GM21367 (cell line): Measurements from ENCODE around the gene LSMEM2.
"Not testable (repeated sequence)": the region's sequence is repeated elsewhere in the genome, so short reads cannot be mapped to it uniquely, and the experiment has no call there.

ENCODE experiments used
- ATAC-seq: cut with Tn5 transposase; IDR thresholded peaks from one replicate; pipeline ENCODE4 v1.9.1; 2021; ENCODE audit not compliant: unreplicated experiment

LSMEM2 gene

GRCh38 chr3:50297896-50298725, 19.2 kb downstream of the LSMEM2 start:
- ATAC-seq = no peak

GRCh38 chr3:50298836-50299637, 20.1 kb downstream of the LSMEM2 start, which contains the start of the genes HYAL3 and NAA80:
Gene HYAL3, minus strand, starts transcription at chr3:50299405. Its CDS starts 3,803 bp downstream, at chr3:50295602.
Gene NAA80, minus strand, starts transcription at chr3:50299405. Its CDS starts 1,942 bp downstream, at chr3:50297463.
- ATAC-seq = peak; percentile 74

DNA sequence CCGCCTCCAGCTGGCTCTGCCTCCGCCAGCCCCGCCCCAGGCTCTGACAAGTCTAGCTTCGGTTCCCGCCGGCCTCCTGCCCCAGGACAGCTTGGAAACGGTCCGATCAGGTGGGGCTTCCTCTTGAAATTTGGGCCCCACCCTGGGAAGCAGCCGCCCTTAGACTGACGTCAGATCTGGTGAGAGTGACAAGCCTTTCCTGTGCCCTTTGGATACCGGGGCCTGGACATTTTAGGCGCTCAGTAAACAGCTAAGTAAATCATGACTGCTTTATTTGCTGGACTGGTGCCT, 20.7 kb downstream of the LSMEM2 start:
- no peak for ATAC-seq

DNA sequence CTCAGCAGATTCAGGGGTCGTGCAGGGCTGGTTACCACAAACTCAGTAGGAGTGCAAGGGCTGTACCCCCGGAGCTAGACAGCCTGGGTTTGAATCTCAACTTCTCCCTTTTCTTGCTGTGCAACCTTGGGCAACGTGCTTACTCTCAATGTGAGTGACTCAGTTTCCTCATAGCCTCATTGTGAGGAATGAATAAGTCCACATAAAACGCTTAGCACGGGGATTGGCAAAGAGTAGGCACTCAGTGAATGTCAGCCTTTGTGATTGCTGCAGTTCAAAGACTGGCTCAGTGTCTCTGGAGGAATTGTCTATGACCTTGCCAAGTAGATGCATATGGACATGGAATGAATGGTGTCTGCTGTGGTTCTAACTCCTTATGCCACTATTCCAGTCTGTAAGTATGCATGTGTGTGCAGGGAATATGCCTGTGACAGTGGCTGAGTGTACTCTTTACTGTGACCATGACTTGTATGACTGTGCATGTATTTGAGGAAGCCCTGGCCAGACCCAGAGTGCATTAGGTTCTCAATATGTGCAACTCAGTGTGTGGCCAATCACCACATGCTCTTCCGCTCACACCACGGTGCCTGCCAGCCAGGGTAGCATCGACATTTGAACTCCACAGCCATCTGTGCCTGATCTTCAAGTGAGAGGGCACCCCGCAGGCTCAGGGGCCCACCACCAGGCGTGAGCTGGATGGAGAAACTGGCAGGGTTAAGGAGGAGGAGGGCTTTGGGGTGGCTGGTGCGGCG, 21.2 kb downstream of the LSMEM2 start:
- ATAC-seq = no peak

DNA sequence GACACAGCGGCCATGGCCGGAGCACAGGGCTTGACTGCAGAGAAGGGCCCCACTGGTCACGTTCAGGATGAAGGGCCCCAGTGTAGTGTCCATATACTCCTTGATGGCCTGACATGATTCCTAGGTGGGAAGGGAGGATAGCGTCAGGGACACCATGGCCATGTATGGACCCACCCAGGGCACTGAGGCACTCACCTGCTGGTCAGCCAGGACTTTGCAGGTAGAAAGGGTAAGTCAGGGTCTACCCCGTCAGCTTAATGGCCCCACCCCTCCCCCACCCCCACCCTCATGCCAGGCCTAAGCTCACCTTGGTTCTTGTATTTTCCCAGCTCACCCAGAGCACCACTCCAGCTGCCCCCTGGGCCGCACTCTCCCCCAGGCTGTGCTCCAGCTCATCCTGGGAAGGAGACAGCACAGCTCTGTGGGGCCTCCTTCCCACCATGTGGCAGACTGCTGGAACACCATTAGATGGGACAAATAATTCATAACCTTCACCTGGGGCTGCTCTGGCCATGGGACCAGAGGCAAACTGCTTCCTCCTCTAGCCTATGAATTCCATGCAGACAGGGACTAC, 21.9 kb downstream of the LSMEM2 start:
- no peak for ATAC-seq

DNA sequence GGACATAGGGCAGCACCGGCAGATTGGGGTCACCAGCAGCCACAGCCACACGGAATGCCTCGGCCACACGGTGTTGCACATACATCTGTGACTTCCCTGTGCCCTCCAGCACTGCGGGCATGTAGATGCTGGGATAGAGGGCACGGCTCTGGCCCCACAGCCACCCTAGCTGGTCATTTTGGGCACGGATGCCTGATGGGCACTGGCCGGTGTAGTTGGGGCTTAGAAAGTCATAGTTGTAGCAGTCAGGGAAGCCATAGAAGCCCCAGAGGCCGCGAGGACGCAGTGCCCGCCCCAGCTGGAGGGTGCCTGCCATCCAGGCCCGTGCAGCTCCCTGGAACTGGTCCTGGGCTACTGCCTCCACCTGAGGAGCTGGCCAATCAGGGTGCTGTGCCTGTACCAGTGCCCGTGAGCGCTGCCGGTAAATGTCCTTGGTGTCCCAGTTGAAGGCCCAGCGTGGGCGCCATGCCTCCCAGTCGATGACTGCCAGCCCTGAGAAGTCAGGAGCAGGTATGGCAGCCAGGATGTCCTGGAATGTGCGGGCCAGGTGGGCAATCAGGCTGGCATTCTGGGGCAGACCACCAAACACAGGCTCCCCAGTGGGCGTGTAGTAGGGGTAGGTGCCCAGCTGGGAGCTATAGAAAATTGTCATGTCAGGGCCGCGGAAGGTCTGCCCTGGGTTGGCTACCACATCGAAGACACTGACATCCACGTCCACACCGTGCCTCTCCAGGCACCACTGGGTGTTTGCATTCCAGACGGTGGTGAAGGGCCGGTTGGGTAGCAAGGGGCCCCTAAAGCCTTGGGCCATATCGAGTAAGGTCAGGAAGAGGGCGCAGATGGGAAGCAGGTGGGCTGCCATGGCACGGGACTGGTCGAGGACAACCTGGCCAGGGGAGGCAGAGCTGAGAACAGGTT, 23.5 kb downstream of the LSMEM2 start:
- ATAC-seq = no peak

GRCh38 chr3:50303013-50303815, 24.3 kb downstream of the LSMEM2 start, which contains the start of gene HYAL1:
Gene HYAL1, minus strand, starts transcription at chr3:50303574. Its CDS starts 618 bp downstream, at chr3:50302956.
- no peak for ATAC-seq

DNA sequence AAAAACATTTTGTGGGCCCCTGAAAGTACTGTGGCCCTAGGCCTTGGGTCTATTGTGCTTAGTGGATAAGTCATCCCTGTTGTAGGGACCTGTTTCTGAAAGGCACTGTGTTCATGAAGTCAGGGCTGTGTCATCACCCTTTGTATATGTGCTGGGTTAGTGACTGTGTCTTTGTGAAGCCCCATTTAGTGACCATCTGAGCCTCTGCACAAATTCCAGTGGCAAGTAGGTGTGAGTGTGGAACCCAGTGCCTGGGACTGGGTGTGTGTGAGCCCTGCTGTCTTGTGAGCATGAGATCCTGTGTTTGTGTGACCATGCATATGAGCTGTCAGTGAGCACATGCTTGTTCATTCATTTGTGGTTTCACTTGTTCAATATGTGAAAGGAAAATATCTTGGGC, 25.7 kb downstream of the LSMEM2 start:
- ATAC-seq = no peak

DNA sequence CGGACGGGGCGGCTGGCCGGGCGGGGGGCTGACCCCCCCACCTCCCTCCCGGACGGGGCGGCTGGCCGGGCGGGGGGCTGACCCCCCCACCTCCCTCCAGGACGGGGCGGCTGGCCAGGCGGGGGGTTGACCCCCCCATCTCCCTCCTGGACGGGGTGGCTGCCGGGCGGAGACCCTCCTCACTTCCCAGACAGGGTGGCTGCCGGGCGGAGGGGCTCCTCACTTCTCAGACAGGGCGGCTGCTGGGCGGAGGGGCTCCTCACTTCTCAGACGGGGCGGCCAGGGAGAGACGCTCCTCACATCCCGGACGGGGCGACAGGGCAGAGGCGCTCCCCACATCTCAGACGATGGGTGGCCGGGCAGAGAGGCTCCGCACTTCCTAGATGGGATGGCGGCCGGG, 33.2 kb downstream of the LSMEM2 start:
- not testable (repeated sequence) for ATAC-seq

DNA sequence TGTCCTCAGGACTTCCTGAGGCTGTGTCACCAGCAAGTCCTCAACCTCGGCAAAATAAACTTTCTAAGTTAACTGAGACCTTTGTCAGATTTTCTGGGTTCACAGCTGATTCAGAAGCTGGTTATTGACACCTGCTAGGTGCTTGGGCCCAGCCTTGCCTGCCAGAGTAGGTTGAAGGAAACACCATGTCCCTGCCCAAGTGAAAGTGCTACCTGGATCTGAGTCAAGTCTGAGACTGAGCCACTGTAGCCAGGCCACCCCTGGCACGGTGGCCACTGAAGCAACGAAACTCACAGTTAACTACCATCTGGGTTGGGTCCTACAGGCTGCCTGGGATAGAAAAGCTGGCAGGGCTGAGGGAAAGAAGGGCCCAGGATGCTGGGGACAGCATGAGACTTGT, 35.5 kb downstream of the LSMEM2 start:
- no peak for ATAC-seq

GRCh38 chr3:50314816-50315215, 35.9 kb downstream of the LSMEM2 start:
- no peak for ATAC-seq

- ATAC-seq = no peak
Measured at GRCh38 chr3:50316657-50317242, 37.9 kb downstream of the LSMEM2 start.

DNA sequence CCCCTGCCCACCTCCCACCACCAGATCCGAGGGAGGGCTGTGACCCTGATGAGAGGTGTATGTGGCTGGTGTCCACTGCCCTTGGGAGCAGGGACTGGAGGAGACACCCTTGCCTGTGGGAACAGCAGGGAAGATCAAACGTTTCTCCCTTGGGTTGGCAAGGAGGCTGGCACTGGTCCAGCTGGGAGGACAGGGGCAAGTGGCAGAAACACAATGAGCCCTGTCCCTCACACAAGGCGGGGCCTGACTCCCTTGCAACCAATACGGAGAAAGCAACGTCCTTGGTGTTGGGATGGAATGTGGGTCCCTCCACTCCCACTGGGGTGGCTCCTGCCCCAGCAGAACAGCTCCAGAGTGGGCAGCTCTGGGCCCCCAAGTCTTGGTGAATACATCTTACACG, 38.4 kb downstream of the LSMEM2 start:
- no peak for ATAC-seq

DNA sequence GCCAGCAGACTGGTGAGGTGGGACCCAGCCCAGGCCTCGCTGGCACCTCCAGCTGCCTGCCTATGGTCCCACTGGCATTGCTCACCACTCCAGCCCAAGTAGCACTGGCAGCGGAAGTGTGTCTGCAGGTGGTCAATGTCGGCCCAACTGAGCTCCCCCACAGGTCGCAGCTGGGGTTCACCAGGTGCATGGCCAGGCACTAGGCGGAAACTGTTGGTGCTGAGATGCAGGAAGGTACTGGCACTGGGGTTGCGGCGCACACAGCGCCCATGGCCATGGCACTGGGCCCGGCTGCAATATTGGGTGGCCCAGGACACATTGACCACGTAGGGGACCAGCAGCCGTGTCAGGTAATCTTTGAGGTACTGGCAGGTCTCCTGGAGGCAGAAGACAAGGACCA, 39.3 kb downstream of the LSMEM2 start:
- ATAC-seq = no peak

DNA sequence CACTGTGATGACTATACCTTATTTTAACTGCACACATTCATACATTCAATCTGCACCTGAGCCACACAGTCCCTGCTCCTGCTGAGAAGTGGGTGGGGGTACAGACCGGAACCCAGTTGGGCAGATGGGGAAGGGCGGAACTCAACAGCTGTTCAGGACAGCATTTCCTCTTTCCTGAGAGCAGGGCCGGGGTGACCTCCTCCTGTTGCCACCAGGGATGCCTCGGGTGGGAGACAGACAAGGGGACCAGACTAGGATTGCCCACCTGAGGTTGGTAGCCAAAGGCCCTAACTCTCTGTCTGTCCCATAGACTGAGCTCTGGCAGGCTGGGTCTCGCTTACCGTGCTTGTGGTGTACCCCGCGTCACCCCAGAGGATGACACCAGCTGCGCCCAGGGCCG, 39.7 kb downstream of the LSMEM2 start:
- no peak for ATAC-seq

GRCh38 chr3:50319181-50319893, 40.5 kb downstream of the LSMEM2 start:
- no peak for ATAC-seq

- no peak for ATAC-seq
Measured at GRCh38 chr3:50319894-50320625, 41.2 kb downstream of the LSMEM2 start.
